Activated T-cell treated with anti-CD3 and anti-CD28 coated beads, Interleukin-2, amount 50 U/mL, for 72 hours (primary cell): ENCODE data around the gene MAP4K2. TPM values are rescaled to one million over a fixed set of nuclear protein-coding genes. Genes with fewer than 3 reads are reported as not detected.
"Not testable (repeated sequence)": the region's sequence is repeated elsewhere in the genome, so short reads cannot be mapped to it uniquely, and the experiment has no call there.

Experiments used
- ATAC-seq, 2 donors: fragments of 150-1000 bp; cut with Tn5 transposase; replicated peaks in 1 of 2; 2 replicates each; pipeline ENCODE4 v1.10.0; 2021; ENCODE audit warnings: moderate library complexity in 2 of 2, mild to moderate bottlenecking in 1 of 2
- DNase-seq, 2 donors: peaks; one replicate each; pipeline ENCODE4 v3.0.0; 2021 to 2022; ENCODE audit warnings: mixed read lengths in 1 of 2
- H3K27ac Mint-ChIP-seq: one replicate; pipeline ENCODE4 v1.8.0; 2022; ENCODE audit warnings: mild to moderate bottlenecking, moderate library complexity, mixed read lengths
- H3K27me3 Mint-ChIP-seq: one replicate; pipeline ENCODE4 v1.8.0; 2022; ENCODE audit warnings: low read depth, mixed read lengths
- H3K36me3 Mint-ChIP-seq, 2 donors: one replicate each; pipeline ENCODE4 v1.8.0; 2022; ENCODE audit warnings: mixed read lengths in 2 of 2, mild to moderate bottlenecking in 1 of 2; ENCODE audit not compliant: insufficient read depth in 2 of 2
- H3K4me1 Mint-ChIP-seq: one replicate; pipeline ENCODE4 v1.8.0; 2022; ENCODE audit warnings: low read depth, mixed read lengths
- H3K4me3 Mint-ChIP-seq, 2 donors: one replicate each; pipeline ENCODE4 v1.8.0; 2022; ENCODE audit warnings: mild to moderate bottlenecking in 2 of 2, mixed read lengths in 2 of 2, moderate library complexity in 2 of 2
- H3K9me3 Mint-ChIP-seq, 2 donors: one replicate each; pipeline ENCODE4 v1.8.0; 2022; ENCODE audit warnings: mixed read lengths in 2 of 2
- total RNA-seq, 2 donors: library from RNA; stranded (reverse); gene quantifications; one replicate each; pipeline ENCODE4 v1.2.3, GENCODE V29; 2022

The MAP4K2 gene
- 10 to 100 TPM; 74.7 to 84.5 TPM for total RNA-seq

GRCh38 chr11:64803158-64803845, at the start of gene MAP4K2:
Gene MAP4K2 (minus strand): TSS chr11:64803214. CDS start chr11:64803149, 65 bp downstream.
- H3K36me3 Mint-ChIP-seq: peaks cover 2 to 8% of the 10 kb centered on the region in 2 donors
- H3K4me3 Mint-ChIP-seq: peak within 1 kb of the TSS; percentile 86 to 93
- ATAC-seq: peak; percentile 91 to 93

GRCh38 chr11:64851831-64852351, 48.9 kb upstream of the MAP4K2 start:
- no peak for DNase-seq
- H3K9me3 Mint-ChIP-seq: no peaks in the 10 kb centered on the region
- H3K36me3 Mint-ChIP-seq: peaks cover 14% of the 10 kb centered on the region in 2 donors
- no peaks in the 10 kb centered on the region for H3K27me3 Mint-ChIP-seq
- peak overlapping the region; percentile 90 for H3K27ac Mint-ChIP-seq
- H3K4me3 Mint-ChIP-seq: peak overlapping the region; percentile 67 to 91
- H3K4me1 Mint-ChIP-seq: peaks cover 96% of the 10 kb centered on the region
- ATAC-seq: peak in 1 of 2 donors; percentile 6

More at GRCh38 chr11:64803158-64803845, at the start of gene MAP4K2:
- peak; percentile 93 to 95 for DNase-seq
- peak within 1 kb of the TSS; percentile 91 for H3K27ac Mint-ChIP-seq
- H3K27me3 Mint-ChIP-seq: no peaks in the 10 kb centered on the region
- peaks cover 27% of the 10 kb centered on the region for H3K4me1 Mint-ChIP-seq
- no peaks in the 10 kb centered on the region for H3K9me3 Mint-ChIP-seq

- Mint-ChIP-seq H3K27me3 (no peaks in the 10 kb centered on the region), H3K4me1 (peaks cover 90% of the 10 kb centered on the region)
- peak; percentile 58 to 66 for ATAC-seq
Observed at GRCh38 chr11:64850979-64851567, 48.1 kb upstream of the MAP4K2 start.

GRCh38 chr11:64849598-64850356, 46.8 kb upstream of the MAP4K2 start:
- ATAC-seq: no peak
- Mint-ChIP-seq H3K9me3 (no peaks in the 10 kb centered on the region), H3K4me3 (no peak overlapping the region), H3K27me3 (no peaks in the 10 kb centered on the region), H3K27ac (no peak overlapping the region), H3K36me3 (peaks cover 6 to 8% of the 10 kb centered on the region in 2 donors), H3K4me1 (peaks cover 84% of the 10 kb centered on the region)
- no peak for DNase-seq

More at GRCh38 chr11:64850979-64851567, 48.1 kb upstream of the MAP4K2 start:
- peak; percentile 76 to 80 for DNase-seq
- Mint-ChIP-seq H3K36me3 (peaks cover 14% of the 10 kb centered on the region in 2 donors), H3K4me3 (peak overlapping the region; percentile 67 to 91), H3K27ac (peak overlapping the region; percentile 85), H3K9me3 (no peaks in the 10 kb centered on the region)

- H3K27ac Mint-ChIP-seq: no peak overlapping the region
- H3K36me3 Mint-ChIP-seq: peaks cover 2 to 3% of the 10 kb centered on the region in 2 donors
- DNase-seq: no peak
- no peak for ATAC-seq
- no peak overlapping the region for H3K4me3 Mint-ChIP-seq
- no peaks in the 10 kb centered on the region for H3K27me3 Mint-ChIP-seq
- peaks cover 77% of the 10 kb centered on the region for H3K4me1 Mint-ChIP-seq
- H3K9me3 Mint-ChIP-seq: no peaks in the 10 kb centered on the region
Observed at GRCh38 chr11:64848826-64849597, 46.0 kb upstream of the MAP4K2 start.

- H3K27me3 Mint-ChIP-seq: no peaks in the 10 kb centered on the region
- H3K4me3 Mint-ChIP-seq: no peak overlapping the region
- H3K36me3 Mint-ChIP-seq: peaks cover 2 to 3% of the 10 kb centered on the region in 2 donors
- H3K9me3 Mint-ChIP-seq: no peaks in the 10 kb centered on the region
- ATAC-seq (no peak), DNase-seq (no peak)
- peaks cover 77% of the 10 kb centered on the region for H3K4me1 Mint-ChIP-seq
- peak overlapping the region; percentile 72 for H3K27ac Mint-ChIP-seq
Observed at GRCh38 chr11:64848214-64848825, 45.3 kb upstream of the MAP4K2 start.

GRCh38 chr11:64846998-64847666, 44.1 kb upstream of the MAP4K2 start:
- H3K27me3 Mint-ChIP-seq: no peaks in the 10 kb centered on the region
- DNase-seq: peak; percentile 93 to 96
- no peaks in the 10 kb centered on the region for H3K9me3 Mint-ChIP-seq
- H3K4me3 Mint-ChIP-seq: no peak overlapping the region
- H3K36me3 Mint-ChIP-seq: no peaks in the 10 kb centered on the region
- peak overlapping the region; percentile 48 for H3K27ac Mint-ChIP-seq
- peak; percentile 64 to 68 for ATAC-seq
- peaks cover 69% of the 10 kb centered on the region for H3K4me1 Mint-ChIP-seq

GRCh38 chr11:64845776-64846129, 42.7 kb upstream of the MAP4K2 start:
- H3K27ac Mint-ChIP-seq, ATAC-seq, H3K36me3 Mint-ChIP-seq, H3K27me3 Mint-ChIP-seq, DNase-seq, H3K9me3 Mint-ChIP-seq: not testable (repeated sequence)
- peaks cover 56% of the 10 kb centered on the region for H3K4me1 Mint-ChIP-seq
- H3K4me3 Mint-ChIP-seq: peak overlapping the region in 1 of 2 donors; percentile 83

GRCh38 chr11:64845129-64845775, 42.2 kb upstream of the MAP4K2 start:
- H3K36me3 Mint-ChIP-seq: no peaks in the 10 kb centered on the region
- ATAC-seq (no peak), DNase-seq (no peak)
- H3K4me3 Mint-ChIP-seq: peak overlapping the region; percentile 55 to 83
- no peaks in the 10 kb centered on the region for H3K27me3 Mint-ChIP-seq
- no peak overlapping the region for H3K27ac Mint-ChIP-seq
- peaks cover 51% of the 10 kb centered on the region for H3K4me1 Mint-ChIP-seq
- H3K9me3 Mint-ChIP-seq: no peaks in the 10 kb centered on the region

GRCh38 chr11:64844330-64845128, 41.5 kb upstream of the MAP4K2 start, which contains the start of gene CDC42BPG:
Gene CDC42BPG (minus strand): TSS chr11:64844653. CDS start chr11:64844569, 84 bp downstream.
- Mint-ChIP-seq H3K9me3 (no peaks in the 10 kb centered on the region), H3K36me3 (no peaks in the 10 kb centered on the region), H3K27me3 (no peaks in the 10 kb centered on the region), H3K4me1 (peaks cover 43% of the 10 kb centered on the region), H3K4me3 (peak within 1 kb of the TSS; percentile 83 to 86), H3K27ac (peak within 1 kb of the TSS; percentile 67)
- ATAC-seq: peak; percentile 72 to 74
- DNase-seq: peak; percentile 79 to 81
